DOHH2 (cell line): ENCODE data around the gene PACS2.

Source experiments
- CTCF ChIP-seq: fragments of 200-600 bp; sonication (generic); IDR thresholded peaks from one replicate; pipeline ENCODE4 v1.5.1; 2014; ENCODE audit warnings: antibody characterized with exemption, mild to moderate bottlenecking, low read depth, low read length; ENCODE audit not compliant: poor library complexity, severe bottlenecking
- EZH2phosphoT487 ChIP-seq: fragments of 200-600 bp; sonication (generic); IDR thresholded peaks from 2 replicates; pipeline ENCODE4 v1.6.1; 2017; ENCODE audit warnings: borderline replicate concordance, mild to moderate bottlenecking, antibody characterized with exemption, low read length, moderate library complexity, mixed read lengths

DNA sequence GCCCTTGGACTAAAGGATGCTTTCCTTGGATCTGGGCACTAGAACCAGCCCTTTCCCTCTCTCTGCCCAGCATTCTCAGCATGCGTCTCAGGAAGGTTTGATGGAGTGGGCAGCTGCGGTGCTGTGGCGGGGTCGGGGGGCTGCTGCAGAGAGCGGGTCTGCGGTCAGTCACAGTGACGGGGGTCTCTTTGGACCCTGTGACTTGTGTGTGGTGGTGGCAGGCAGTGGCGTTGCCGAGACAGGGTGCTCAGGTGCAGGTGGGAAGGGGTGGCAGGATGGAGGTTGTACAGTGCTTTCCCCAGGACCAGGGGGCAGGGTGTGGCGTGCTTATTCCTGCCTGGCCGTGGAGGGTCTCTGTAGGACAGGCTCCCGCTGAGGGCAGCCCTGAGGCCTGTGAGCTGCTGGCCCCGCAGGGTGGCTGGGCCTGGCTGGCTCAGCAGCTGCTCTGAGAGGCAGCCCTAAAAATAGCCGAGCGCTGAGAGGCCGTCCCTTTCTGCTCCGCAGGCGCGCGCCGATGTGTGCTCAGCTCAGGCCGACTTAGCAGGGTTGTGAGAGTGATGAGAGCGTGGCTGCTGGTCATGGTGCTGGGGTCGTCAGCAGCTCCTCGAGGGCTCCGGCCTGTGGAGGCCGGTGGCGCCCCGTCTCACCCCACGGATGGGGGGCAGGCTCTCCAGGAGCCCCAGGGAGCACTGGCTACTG, 9.7 kb downstream of the PACS2 start:
- TF ChIP-seq CTCF (no peak), EZH2phosphoT487 (no peak)
